HG02840 (cell line): ENCODE results near the gene ATP1A3.

Experiments
- ATAC-seq: cut with Tn5 transposase; IDR thresholded peaks from one replicate; pipeline ENCODE4 v1.9.1; 2021; ENCODE audit warnings: mild to moderate bottlenecking, moderate library complexity, moderate number of reproducible peaks; ENCODE audit not compliant: unreplicated experiment, low FRiP score

The ATP1A3 gene

GRCh38 chr19:41988947-41989346, 5.1 kb downstream of the ATP1A3 start:
- ATAC-seq: no peak

- no peak for ATAC-seq
Measured at GRCh38 chr19:41987141-41987860, 6.7 kb downstream of the ATP1A3 start.

DNA sequence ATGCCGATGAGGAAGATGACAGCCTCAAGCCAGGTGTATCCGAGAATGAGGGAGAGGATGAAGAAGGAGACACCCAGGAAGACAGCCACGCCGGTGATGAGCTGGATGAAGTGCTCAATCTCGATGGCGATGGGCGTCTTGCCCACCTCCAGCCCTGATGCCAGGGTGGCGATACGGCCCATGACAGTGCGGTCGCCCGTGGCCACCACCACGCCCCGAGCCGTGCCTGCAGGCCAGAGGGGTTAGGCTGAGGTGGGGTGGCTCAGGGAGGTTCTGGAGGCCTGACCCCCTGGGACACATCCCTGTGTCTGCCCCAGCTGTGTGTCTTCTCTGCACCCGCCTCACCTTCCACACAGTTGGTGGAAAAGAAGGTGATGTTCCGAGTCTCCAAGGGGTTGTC, 9.1 kb downstream of the ATP1A3 start:
- ATAC-seq: no peak

DNA sequence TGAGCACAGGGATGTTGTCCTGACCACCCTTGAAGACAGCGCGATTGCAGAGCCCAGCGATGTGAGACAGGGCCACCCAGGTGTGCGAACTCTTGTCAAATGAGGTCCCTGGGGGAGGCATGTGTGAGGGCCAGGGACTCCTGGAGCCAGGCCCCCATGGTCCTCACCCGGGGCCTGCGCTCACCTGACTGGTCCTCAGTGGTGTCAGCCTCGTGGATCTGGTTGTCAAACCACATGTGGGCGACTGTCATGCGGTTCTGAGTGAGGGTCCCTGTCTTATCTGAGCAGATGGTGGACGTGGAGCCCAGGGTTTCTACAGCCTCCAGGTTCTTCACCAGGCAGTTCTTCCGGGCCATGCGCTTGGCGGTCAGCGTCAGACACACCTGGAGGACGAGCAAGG, 12.3 kb downstream of the ATP1A3 start:
- ATAC-seq: no peak

DNA sequence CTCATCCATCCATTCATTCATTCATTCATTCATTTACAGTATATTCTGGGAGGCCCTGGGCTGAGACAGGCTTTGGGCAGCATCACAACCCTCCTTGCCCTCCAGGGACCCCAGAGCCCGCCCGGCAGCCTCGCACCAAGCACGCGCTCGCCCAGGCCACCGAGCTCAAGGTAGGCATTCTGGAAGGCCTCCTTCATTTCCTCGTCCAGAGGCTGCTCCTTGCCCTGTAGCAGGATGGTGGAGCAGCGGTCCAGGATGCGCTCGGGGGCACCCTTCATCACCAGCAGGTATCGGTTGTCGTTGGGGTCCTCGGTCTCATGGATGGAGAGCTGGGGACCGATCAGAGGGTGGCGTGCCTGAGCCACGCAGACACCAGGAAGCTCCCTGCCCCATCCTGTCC, 15.6 kb downstream of the ATP1A3 start:
- no peak for ATAC-seq

DNA sequence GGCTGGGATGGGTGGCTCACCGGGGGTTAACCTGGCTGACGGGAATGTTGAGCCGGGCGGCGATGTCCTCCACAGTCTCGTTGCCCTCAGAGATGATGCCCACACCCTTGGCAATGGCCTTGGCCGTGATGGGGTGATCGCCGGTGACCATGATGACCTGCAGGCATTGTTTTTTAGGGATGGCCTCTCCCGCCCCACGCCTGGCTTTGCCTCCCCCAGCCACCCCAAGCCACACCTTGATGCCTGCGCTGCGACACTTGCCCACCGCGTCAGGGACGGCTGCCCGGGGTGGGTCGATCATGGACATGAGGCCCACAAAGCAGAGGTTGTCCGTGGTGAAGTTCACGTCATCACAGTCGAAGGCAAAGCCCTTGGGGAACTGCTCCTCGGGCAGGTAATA, 16.1 kb downstream of the ATP1A3 start:
- ATAC-seq: no peak

DNA sequence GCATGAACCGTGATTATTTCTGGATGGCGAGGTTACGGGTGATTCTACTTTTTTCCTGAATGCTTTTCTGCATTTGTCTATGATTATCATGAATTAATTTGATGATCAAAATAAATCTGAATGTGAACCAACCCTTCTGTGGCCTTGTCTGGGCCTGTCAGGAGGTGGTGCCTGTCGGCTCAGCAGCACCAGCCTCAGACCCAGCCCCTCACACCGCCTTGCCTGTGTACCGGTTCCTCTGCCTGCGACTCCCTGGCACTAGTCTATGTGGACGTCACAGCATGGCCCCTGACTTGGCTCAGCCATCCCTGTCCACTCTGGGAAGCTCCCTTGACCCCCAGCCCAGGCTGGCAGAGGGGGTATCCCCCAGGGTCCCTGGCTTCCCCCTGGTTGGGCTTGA, 19.4 kb downstream of the ATP1A3 start:
- no peak for ATAC-seq

DNA sequence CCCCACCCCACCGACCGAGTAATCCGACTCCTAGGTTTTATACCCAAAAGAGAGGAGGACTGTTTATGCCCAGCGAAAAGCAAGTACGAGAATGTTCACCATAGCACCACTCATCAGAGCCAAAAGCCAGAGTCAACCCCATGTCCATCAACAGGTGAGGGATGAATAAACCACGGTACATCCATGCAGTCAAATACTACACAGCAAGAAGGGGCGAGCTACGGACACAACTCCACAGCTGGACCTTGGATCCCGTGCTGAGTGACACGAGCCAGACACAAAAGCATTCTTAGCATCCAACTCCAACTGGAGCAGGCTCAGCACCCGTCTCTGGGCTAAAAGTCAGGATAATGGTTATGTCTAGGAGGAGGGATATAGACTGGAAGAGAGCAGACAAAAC, 22.7 kb downstream of the ATP1A3 start:
- ATAC-seq: no peak

GRCh38 chr19:41969772-41970458, 24.1 kb downstream of the ATP1A3 start:
- no peak for ATAC-seq

DNA sequence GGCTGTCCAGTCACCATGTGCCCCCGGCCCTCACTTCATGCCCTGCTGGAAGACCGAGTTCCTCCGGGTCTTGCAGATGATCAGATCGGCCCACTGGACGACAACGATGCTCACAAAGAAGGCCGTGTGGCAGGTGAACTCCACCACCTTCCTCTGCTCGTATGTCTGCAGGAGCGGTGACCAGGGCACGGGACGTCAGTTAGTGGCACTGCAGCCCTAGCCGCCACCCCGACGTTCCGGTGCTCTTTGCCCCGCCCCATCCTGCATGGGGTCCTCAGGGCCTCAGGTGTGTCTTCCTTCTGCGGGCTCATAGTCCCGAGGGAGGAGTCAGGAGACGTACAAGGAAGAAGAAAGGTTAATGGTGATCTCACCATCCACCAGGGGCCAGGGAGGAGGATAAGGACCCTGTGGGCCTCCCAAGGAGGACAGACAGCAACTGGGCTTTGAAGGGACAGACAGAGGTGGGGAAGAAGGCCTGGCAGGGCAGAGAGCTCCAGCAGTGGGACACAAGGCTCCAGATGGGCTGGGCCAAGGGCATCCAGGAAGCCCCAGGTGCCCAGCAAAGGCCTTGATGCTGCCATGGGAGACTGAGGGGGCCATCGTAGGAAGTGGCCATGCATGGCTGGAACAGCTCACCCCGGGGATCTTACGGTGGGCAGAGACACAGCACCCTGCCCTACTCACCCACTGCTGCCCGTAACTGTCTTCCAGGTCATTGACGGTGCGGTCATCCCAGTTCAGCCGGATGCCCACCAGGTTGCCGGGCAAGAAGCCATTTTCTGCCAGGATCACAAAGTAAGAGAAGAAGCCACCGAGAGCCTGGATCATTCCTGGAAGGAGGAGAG, 25.1 kb downstream of the ATP1A3 start:
- no peak for ATAC-seq

DNA sequence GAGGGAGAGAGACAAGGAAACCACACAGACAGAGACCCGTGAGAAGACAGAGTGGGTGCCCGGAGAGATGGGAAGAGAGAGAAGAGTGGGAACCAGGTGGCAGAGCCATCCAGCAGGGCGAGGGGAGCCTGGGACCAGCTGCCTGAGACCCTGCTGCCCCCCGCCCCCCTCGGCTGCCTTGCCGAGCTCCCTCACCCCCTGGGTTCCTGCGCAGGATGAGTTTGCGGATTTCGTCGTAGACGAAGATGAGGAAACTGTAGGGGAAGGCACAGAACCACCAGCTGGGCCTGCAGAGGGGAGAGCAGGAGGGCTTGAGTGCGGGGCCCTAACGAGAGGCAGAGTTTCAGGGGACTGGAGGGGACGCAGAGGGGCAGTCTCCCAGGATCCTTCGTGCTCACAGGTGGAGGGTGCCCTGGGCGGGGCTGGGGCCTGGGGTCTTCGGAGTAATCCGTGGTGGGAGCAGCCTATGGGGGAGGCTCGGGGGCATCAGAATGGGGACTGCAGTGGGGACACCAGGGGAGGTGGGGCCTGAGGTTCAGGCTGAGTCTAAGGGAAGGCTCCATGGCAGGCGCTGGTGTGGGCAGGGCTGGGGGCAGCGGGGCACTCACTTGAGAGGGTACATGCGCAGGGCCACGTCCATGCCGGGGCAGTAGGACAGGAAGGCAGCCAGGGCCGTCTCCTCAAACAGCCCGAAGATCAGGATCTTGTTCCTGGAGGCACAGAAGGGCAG, 26.8 kb downstream of the ATP1A3 start:
- no peak for ATAC-seq

- ATAC-seq: no peak
Measured at GRCh38 chr19:41965106-41965505, 28.9 kb downstream of the ATP1A3 start.

DNA sequence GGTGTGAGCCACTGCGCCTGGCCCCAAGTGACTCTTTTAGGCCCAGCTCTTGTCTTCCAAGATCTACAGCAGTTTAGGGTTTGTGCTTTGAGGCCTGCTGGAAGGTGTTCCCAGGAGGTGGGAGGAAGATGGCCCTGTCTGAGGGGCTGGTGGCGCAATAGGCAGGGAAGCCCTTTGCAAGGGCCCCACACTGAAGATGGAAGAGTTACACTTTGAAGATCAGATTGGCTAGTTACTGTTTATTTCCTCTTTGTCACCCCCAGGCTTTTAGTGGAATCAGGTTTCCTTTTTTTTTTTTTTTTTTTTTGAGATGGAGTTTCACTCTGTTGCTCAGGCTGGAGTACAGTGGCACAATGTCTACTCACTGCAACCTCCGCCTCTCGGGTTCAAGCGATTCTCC, 33.1 kb downstream of the ATP1A3 start:
- ATAC-seq: no peak

DNA sequence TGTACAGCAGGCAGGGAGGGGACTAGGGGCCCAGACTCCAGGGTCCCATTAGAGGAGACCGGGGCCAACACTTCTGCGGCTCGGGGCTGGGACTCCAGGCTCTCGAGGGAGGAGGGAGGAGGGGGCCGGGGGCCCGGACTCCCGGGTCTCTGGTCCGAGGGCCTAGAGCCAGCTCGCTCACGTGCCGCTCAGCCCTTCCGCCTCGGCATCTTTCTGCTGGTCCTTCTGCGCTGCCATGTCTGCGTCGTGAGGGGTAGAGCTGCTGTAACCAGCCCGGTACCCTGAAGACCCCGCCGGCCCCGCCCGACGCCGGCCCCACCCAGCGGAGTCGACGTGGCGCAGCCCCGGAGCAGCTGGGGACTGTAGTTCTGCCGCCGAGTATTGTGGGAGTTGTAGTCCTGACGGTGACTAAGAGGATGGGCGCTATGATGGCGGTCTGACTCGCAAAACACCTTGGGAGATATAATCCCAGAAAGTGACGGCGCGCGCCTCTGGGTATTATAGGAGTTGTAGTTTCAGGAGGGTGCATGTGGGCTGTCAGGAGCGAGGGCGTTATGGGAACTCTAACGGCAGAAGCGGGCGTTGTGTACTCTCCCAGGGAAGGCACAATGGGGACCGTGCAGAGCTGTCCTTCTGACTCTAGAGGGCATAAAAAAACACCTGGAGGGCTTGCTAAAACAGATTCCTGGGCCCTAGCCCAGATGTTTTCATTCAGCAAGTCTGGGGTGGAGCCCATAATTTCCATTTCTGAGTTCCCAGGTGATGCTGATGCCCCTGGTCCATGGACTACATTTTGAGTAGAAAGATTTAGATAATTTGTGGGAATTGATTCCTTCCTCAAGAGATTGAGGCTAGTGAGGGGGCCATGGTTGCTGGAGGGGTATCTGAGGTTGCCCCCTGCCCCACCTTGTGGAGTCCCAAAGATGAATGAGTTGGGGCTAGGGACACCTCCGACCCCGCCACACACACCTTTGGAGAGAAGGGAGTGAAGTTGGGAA, 34.7 kb downstream of the ATP1A3 start, which contains the start of gene RABAC1:
RABAC1 (minus strand) TSS at position 266 of the 998 bp plus-strand sequence; CDS start at position 237, 29 bp downstream.
- ATAC-seq: peak; percentile 71

DNA sequence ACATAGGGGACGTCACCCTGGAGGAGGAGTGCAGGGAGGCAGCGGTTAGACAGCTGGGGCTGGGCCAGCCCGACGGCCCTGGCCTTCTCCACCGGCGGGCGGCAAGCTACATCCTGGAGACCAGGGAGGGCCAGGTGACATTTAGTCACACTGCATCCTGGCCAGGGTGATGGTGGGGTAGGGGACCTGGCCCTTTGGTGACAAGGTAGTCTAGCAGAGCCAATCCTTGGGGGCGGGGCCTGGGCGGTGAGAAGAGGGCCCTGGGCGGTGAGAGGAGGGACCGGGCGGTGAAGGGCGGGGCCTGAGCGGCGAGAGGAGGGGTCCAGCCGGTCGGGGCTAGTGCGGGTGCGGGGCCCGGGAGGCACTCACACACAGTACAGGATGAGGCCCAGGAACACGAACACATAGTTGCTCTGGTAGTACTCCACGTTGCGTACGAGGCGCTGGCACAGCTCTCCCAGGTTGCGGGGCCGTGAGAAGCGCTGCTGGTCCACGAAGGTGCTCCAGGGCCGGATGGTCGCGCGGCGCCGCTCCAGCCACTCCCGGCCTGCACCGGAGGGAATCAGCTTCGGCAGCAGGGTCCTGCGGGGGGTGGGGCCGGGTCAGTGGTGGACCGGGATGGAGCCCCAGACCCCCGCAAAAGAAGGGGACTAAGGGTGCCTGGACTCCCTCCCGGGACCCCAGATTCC, 35.5 kb downstream of the ATP1A3 start:
- ATAC-seq: no peak

DNA sequence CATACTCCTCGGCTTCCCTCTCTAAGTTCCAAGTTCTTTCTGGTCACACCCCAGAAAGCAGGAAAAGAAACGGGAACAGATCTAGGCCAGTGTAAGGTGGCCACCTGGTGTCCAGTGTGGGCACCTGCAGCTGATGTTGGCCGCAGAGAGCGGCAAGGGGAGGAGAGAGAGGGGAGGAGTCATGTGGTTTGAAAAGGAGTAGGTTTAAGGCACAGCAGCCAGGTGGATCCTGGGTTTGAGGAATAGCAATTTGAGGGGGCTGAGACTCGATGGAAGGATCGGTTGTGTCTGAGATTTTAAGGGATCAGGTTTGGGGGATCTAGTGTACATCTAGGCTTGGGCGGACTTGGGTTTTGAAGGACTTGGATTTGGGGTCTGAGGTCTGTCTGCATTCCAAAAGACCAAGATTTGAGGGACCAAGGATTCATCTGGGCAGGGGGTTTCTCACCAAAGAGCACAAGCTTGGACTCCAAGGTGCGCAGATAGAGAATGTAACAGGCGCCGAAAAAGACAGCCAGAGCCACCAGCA, 36.1 kb downstream of the ATP1A3 start:
- no peak for ATAC-seq

DNA sequence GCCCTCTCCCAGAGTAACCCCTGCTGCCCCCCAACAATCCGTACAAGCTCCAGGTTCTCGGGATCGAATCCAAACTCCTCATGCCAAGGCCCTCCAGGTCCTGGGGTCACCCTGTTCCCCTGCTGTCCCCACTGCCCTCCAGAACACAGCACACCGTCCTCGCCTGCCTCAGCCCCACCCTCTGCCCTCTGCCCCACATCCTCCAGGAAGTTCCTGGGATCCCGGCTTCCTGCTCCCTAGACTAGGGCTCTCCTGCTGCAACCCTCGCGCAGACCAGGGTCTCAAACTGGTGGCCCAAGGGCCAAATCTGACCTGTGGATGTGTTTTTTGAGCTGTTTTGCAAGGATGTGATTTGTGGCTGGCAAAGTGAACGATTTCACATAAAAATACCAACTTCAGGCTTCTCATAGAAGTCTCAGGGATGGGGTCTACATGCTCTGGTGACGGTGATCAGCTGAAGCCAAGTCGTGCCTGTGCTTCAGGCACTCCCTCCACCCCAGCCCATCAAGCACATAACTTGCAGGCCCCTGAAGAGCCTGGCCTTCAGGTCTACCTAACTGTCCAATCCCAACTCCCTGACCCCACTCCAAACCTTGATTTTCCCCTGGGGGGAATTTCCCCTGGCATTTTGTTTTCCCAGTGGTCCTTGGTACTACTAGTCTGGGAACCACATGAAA, 36.7 kb downstream of the ATP1A3 start:
- no peak for ATAC-seq

- no peak for ATAC-seq
Measured at GRCh38 chr19:41956621-41957020, 37.4 kb downstream of the ATP1A3 start.
